GM03348 (cell line): ENCODE measurements around the gene KDM2A.

ENCODE experiments used
- DNase-seq: peaks from one replicate; pipeline ENCODE4 v3.0.0; 2012; ENCODE audit warnings: low spot score

The KDM2A gene

DNA sequence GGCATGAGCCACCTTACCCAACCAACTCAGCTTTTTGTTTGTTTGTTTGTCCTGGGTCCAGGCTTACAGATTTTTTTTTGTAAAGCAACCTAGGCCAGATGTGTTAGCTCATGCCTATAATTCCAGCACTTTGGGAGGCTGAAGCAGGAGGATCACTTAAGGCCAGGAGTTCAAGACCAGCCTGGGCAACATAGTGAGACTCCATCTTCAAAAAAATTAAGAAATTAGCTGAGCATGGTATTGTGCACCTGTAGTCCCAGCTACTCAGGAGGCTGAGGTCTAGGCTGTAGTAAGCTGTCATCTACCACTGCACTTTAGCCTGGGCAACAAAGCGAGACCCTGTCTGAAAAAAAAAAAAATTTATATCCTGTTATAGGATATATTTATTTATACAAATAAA is 118.5 kb downstream of the KDM2A start:
- no peak for DNase-seq

DNA sequence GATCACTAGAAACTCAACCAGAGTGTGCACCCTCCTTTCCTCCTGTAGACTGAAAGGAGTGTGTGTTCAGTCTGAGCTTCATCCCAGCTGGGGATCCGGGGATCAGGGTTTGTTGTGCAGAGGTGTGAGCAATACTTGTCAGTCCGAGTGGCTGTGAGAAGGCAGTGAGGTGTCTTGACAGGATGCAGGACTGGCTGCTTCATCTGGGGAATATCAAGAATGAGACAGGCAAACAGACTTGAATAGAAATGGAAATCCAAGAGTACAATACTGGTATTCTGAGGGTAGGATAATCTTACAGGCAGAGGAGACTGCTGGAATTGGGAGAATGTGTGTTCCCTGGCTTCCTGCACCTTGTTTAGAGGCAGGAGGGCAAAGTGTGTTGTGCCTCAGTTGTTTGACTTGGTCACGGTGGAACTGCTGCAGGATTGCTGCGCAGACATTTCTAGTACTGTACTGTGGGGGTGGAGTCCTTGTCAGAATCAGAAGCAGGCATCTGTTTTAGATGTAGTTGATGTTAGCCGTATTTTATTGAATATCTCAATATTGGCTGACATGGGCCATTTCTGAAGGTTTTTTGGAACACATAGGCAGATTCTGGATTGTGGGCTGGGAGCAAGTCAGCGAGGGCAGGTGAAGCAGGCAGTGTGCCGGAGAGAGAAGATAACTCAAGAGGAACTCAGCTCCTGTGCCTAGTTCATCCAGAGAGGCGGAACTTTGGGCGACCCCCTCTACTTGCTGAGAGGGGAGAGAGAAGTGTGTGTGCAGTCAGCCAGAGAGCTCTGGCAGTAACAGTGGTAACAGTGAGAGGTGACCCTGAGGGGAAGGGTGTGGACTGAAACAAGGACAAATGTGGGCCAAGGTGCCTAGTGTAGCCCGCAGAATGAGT is 120.1 kb downstream of the KDM2A start:
- no peak for DNase-seq

DNA sequence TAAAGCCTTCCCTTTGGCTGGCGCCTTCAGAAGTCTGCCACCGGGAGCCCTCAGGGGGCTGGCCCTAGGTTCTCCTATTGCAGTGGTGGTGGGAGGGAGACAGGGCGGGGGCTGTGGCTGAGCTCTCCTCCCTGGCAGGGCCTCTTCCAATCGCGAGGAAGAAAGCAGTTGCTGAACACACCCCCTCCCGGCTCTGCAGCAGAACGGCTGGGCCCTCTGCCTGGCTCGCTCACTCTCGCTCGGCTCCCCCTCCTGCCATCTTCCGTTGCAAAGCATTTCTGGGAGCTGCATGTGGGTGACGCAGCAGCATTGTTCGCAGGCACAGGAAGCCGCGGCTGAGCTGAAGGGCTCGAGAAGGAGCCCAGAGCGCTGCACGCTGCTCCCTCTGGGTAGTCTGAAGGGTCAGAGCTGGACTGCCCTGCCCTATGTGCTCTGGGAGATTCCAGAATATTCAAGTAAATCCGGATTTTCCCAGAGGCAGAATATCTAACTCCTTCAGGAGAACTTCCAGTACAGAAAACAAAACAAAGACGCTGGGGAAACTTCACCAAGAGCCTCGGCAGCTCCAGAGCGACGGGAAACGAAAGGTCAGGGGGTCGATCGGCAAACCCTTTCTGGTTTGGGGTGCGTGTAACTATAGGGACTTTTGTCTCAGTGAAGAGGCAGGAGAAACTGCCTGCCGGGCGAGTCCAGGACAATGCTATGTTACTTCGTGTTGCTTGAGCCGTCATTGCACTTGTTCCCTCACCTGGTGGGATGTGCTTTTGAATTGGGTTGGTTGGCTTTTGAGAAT is 120.9 kb downstream of the KDM2A start:
- peak; percentile 98 for DNase-seq

DNA sequence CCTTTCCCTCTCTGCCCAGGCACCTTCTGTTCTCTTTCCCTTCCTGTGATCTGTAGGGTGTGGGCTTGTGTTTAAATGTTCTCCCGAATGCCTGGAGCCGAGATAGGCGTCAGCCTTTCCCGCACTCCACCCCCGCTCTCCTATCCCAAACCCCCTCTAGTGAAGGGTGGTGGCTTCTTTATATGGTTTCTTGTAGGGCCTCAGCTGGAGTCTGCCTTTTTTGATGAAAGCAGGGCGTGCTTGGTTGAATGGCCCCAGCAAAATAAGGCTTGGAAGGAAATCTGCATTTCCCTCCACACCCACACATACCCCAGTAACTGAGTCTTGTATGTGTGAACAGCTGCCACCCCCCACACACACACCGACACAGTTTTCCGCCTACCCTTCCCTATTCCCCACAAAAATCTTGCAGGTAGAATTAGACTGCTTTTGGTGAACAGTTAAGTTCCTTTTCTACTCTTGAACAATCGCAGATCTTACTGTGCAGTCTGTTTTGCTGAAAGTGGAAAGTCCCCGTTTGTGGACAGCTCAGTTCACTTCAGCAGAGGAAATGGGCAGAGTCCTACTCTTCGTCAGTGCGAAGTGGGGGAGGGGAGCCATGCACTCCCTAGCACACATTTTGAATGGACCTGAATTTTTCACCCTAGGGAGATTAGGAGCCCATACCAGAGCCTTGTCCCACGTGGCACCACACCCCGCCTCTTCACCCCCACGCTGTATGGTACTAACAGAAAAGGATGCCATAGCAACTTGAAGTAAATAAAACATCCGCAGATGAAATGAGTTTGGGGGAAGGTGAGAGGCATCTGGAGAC is 121.7 kb downstream of the KDM2A start:
- peak; percentile 63 for DNase-seq

DNA sequence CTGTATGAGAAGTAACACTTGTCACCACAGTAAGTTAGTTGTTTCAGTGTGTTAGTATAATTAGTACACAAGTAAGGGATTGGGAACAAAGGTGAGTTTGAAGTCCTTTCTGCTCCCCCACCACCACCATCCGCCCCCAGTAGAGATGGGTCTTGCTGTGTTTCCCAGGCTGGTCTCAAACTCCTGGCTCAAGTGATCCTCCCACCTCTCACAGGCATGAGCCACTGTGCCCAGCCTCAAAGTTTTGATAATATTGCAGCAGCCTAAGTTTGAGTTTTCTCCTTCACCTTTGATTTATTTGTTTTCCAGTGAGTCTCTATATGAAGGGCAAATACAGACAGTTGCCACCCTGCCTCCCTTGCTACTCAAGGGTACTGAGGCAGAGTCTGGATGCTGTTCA is 123.5 kb downstream of the KDM2A start:
- DNase-seq, result no peak

DNA sequence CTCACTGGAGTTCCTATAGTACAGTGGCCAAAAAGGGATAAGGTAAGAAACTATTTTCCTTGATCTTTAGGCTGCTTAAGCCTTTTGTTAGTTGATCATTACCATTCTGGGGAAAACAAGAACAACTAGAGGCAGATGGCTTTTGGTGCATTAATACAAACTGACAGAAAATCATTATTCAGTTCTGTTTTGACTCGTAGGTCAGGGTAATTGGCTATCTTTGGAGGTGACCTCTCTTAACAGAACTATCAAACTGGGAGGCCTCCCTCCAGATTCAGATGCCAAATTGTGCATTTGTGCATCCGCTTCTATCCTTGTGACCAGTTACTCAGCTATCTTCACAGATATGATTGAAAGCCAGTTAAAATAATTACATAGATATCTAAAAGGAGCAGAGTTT is 124.0 kb downstream of the KDM2A start:
- DNase-seq, result no peak

DNA sequence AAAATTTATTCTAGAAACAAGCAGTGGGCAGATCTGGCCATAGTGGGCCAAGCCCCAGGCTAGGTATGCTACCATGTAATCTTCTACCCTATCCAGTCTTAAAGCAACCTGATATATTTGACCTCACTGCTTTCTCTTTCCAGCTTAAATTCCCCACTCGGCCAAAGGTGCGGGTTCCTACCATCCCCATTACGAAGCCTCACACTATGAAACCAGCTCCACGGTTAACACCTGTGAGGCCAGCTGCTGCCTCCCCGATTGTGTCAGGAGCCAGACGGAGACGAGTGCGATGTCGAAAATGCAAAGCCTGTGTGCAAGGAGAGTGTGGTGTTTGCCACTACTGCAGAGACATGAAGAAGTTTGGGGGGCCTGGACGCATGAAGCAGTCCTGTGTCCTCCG is 126.0 kb downstream of the KDM2A start:
- no peak for DNase-seq

DNA sequence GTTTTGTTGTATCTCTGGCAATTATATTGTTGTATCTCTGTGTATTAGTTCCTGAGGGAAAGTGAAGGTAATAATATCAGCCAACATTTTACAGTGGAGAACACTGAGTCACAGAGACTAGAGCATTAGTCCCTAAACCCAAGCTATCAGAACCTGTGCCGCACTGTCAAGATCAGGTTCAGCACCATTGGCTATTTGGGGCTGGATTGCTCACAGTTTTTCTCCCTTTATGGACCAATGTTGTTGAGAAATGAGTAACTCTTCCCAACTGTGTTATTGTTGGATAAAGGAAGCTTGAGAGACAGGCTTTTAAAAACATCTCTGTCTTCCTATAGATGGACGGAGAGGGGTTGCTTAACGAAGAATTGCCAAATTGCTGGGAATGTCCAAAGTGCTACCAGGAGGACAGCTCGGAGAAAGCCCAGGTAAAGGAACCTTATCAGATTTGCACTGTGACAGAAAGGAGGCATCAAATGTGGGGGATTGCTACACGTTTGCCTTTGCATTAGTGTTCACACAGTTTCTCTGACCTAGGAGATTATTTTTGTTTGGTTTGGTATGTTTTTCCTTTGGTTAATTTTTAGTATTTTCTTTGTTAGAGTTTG is 129.0 kb downstream of the KDM2A start:
- DNase-seq, result no peak

DNA sequence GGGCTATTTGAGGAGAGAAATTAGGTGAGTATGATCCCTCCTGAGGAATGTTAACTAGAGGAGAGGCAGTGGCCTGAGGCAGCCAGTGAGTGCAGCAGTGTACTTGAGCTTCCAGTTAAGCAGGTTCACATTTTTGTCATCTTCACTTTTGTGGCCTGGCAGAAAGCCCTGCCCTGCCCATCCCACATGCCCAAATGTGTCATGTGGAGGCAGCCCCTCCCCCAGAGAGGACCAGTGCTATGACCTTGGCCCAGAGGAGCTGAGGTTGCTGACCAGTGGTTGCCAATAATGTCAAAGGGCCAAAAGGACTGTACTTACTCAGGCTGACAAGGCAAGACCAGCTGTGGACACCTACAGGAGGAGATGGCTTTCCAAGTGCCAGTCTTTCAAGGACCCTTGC is 129.6 kb downstream of the KDM2A start:
- DNase-seq, result peak; percentile 47

DNA sequence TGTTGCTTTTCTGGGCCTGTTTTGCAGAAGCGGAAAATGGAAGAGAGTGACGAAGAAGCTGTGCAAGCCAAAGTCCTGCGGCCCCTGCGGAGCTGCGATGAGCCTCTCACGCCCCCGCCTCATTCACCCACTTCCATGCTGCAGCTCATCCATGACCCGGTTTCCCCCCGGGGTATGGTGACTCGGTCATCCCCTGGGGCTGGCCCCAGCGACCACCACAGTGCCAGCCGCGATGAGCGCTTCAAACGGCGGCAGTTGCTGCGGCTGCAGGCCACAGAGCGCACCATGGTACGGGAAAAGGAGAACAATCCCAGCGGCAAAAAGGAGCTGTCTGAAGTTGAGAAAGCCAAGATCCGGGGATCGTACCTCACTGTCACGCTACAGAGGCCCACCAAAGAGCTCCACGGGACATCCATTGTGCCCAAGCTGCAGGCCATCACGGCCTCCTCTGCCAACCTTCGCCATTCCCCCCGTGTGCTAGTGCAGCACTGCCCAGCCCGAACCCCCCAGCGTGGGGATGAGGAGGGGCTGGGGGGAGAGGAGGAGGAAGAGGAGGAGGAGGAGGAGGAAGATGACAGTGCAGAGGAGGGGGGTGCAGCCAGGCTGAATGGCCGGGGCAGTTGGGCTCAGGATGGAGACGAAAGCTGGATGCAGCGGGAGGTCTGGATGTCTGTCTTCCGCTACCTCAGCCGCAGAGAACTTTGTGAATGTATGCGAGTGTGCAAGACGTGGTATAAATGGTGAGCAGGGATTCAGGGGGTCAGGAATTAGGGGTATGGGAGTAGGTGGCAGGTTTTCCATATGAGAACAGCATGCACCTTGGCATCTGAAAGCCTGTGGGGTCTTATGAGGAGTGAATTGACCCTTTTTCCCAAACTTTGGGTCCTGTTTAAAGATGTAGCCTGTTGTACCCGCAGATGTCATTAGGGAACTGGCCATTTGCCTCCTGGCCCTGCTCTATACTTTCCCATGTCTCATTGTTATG is 131.3 kb downstream of the KDM2A start:
- DNase-seq, result no peak

DNA sequence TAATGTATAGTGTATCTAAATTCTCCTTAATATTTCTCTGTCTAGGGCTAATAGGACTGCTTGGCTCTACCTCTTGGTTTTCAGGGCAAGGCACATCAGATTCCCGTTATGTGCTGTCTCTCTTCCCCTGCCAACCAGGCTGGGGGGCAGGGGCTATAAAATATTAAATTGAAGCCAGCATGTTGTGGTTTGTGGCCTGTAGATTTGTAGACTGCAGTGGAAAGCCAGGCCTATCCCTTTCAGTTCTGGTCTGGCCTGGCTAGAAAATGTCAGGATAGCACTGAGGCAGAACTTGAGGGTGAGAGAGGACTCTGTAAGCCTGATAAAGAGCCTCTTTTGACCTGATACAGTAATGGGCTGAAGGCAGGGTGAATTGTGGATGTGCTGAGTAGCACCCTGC is 132.8 kb downstream of the KDM2A start:
- no peak for DNase-seq

DNA sequence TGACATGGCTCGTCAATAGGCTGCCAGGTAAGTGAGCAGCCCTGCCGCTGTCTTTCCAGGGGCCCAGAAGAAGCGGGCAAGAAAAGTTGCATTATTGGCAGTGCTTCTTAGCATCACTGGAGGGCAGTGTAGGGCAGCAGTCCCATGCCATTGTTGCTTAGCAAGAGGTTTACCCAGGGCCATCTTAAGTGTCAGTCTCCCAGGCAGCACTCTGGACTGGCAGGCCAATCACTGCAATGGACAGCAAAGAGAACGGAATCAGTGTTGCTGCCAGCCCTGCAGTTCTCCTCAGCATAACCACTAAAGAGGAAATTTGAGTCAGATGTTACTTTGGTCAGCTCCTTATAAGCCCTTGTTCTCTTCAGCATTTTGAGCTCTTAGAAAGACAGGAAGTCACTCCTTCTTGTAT is 133.8 kb downstream of the KDM2A start:
- peak; percentile 27 for DNase-seq

DNA sequence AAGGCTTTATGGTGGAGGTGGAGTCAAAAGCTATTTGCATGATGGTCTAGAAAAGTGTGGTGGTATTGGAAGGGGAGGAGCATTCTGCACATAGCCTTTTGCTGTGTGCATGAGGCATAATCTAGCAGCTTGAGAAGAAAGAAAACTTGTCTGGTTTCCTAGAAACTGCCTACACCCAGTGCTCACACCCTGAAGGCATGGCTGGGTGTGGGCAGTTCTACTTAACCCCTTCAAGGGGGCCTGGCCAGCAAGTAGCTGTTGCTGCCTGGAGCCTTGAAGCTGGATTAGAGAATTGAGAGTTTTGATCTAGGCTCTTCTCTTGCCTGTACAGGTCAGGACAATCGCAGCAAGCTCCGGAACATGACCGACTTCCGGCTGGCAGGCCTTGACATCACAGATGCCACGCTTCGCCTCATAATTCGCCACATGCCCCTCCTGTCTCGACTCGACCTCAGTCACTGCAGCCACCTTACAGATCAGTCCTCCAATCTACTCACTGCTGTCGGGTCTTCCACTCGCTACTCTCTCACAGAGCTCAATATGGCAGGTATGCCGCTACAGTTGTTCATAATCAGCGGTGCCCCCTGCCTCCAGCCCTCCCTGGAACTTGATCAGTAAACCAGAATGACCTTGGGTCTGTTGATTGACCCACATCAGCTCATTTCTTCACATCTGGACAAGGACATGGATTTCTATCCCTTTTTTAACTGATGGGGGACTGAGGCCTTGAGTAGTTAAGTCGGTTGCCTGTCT is 135.0 kb downstream of the KDM2A start:
- no peak for DNase-seq

DNA sequence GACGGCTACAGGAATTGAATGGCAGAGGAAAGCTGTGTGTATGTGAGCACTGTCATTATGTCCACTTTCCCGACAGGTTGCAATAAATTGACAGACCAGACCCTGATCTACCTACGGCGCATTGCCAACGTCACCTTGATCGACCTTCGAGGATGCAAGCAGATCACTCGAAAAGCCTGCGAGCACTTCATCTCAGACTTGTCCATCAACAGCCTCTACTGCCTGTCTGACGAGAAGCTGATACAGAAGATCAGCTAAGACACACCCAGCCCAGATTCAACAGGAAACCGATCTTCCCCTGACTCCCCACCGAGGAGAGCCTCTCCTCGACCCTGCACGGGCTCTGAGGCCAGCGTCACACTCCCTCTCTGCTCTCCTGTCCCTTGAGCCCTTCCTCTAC is 135.7 kb downstream of the KDM2A start:
- DNase-seq, result no peak

DNA sequence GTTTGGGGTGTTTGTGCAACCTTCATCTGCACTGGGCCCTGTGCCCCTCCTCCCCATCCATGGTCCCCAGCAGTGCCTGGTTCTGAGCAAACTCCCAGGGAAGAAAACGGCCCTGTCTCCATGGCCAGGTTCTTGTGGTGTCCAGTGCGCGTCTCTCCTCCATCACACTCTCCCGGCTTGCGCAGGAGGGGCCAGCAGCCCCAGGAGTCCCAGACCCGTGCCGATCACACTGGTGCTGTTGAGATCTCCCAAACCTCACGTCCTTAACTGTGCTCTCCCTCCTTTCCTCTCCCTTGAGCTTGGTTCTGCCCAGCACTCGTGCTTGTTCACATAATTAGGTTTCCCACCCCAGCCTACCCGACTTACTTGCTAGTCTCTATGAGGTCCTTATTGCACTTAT is 136.3 kb downstream of the KDM2A start:
- DNase-seq, result no peak

DNA sequence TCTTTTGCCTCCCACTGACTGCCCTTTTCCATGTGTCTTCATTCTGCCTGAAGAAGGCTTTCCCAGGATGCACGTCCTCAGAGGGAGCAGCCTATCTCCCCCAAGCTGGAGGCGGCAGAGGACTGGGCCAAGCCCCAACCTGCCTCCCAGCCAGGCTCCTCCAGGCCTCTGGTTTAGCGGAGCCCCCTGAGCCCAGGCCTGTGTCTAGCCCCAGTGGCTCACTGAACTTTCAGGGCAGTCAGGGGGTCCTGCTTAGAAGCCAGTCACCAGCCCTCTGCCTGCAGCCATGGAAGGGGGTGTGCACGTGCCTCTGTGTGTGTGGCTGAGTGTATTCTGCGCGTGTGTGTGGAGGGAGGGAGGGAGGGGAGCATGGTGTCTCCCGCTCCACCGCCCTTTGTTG is 136.8 kb downstream of the KDM2A start:
- DNase-seq, result no peak

DNA sequence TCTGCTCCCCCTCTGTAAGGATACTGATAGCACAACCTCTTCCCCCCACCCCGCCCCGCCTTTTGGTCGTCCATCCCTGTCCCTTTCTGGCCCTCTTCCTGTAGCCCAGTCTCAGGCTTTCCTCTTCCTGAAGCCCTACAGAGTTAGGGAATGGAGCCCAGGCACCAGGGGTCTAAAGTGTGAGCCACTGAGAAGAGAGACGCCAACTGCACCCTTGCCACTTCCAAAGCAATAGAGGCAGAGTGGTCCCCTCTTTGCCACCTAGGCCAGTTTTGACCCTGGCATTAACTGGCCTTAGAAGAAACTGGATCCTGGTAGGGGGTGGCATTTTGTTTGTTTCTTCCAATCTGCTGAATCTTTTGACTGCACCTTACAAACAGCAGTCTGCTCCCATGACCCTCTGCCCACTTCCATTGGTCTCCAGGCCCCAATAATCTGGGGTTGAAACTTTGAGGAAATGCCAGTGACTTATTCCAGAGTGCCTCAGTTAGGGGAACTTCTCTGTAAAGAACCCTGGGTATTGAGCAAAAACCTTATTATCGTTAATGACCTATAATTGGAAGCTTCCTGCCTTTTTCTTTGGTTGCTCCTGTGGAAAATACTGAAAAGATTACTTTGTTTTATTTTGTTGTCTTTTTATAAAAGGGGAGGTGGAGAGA is 137.5 kb downstream of the KDM2A start:
- DNase-seq, result no peak

DNA sequence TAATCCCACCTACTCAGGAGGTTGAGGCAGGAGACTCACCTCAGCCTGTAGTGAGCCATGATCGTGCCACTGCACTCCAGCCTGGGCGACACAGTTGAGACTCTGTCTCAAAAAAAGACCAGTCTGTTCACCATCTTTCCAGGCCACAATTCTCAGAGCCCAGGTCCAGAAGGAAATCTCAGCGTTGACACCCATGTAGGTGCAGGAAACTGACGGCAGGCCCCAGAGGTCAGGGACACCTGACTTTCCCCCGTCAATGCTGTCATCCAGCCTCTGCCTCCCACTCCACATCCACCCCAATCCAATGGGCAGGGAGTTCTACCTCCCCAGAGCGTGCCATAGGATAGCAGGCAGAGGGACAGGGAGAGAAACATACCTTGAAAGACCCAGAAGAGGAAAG is 141.3 kb downstream of the KDM2A start:
- no peak for DNase-seq

DNA sequence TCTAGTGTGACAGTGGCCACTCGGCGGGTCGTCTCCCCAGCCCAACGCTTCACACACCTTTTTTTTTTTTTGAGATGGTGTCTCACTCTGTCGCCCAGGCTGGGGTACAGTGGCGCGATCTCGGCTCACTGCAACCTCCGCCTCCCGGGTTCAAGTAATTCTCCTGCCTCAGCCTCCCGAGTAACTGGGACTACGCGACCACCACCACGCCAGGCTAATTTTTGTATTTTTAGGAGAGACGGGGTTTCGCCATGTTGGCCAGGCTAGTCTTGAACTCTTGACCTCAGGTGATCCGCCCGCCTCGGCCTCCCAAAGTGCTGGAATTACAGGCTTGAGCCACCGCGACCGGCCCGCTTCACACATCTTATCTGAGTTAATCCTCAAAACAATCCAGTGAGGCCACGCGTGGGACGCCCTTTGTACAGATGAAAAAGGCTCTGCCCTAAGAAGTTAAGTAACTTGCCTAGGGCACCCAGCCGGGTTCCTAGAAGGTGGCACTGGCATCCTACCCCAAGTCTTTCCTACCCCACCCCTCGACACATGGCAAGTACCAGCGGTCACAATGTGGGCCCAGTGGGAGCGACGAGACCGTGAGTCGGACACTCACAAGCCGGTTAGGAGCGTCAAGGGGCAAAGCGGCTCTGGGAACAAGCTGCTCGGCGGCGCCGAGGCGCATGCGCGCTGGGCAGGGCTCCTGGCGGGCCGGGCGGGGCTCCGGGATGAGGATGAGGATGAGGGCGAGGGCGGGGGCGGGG is 142.0 kb downstream of the KDM2A start:
- peak; percentile 94 for DNase-seq
